GM23338 (cell line): ENCODE measurements around the gene NKX3-2. TPM values are rescaled to one million over a fixed set of nuclear protein-coding genes. Genes with fewer than 3 reads are reported as not detected.

Experiments used
- ATAC-seq: fragments of 200-7000 bp; cut with Tn5 transposase; 3 replicates; pipeline ENCODE4 v1.9.1; 2020
- DNase-seq: peaks from one replicate; pipeline ENCODE4 v3.0.0-alpha.2; 2015; ENCODE audit warnings: low spot score
- H2AFZ ChIP-seq: fragments of 200-600 bp; sonication (generic); 2 replicates; pipeline ENCODE4 v1.8.0; 2016; ENCODE audit warnings: antibody characterized with exemption, mild to moderate bottlenecking, moderate library complexity
- H3F3A ChIP-seq: fragments of 200-600 bp; sonication (generic); replicated peaks from 2 replicates; pipeline ENCODE4 v1.8.0; 2017; ENCODE audit warnings: antibody characterized with exemption, mixed run types, low read depth
- H3K27ac ChIP-seq: fragments of 200-600 bp; sonication (generic); 2 replicates; pipeline ENCODE4 v1.6.1; 2016; ENCODE audit warnings: low read depth
- H3K27me3 ChIP-seq: fragments of 200-600 bp; sonication (generic); 2 replicates; pipeline ENCODE4 v1.8.0; 2016; ENCODE audit warnings: mild to moderate bottlenecking, mixed run types, moderate library complexity; ENCODE audit not compliant: insufficient read depth
- H3K36me3 ChIP-seq: fragments of 200-600 bp; sonication (generic); 2 replicates; pipeline ENCODE4 v1.8.0; 2016; ENCODE audit warnings: mild to moderate bottlenecking; ENCODE audit not compliant: insufficient read depth
- H3K4me1 ChIP-seq: fragments of 200-600 bp; sonication (generic); 2 replicates; pipeline ENCODE4 v1.8.0; 2016; ENCODE audit warnings: mild to moderate bottlenecking, moderate library complexity; ENCODE audit not compliant: insufficient read depth
- H3K4me2 ChIP-seq: fragments of 200-600 bp; sonication (generic); 2 replicates; pipeline ENCODE4 v1.7.1; 2017; ENCODE audit warnings: mixed run types
- H3K4me3 ChIP-seq: fragments of 200-600 bp; sonication (generic); 2 replicates; pipeline ENCODE4 v1.6.1; 2016; ENCODE audit warnings: mixed run types
- H3K79me2 ChIP-seq: fragments of 200-600 bp; sonication (generic); replicated peaks from 2 replicates; pipeline ENCODE4 v1.8.0; 2017; ENCODE audit warnings: mild to moderate bottlenecking; ENCODE audit not compliant: insufficient read depth
- H3K9me2 ChIP-seq: fragments of 200-600 bp; sonication (generic); 2 replicates; pipeline ENCODE4 v1.8.0; 2017; ENCODE audit not compliant: insufficient read depth
- H4K20me1 ChIP-seq: fragments of 200-600 bp; sonication (generic); replicated peaks from 2 replicates; pipeline ENCODE4 v1.8.0; 2017; ENCODE audit warnings: mild to moderate bottlenecking; ENCODE audit not compliant: insufficient read depth
- H3K27ac Mint-ChIP-seq: 2 replicates; pipeline ENCODE4 v1.8.0; 2020; ENCODE audit warnings: inconsistent platforms, mild to moderate bottlenecking, moderate library complexity, mixed read lengths
- H3K27me3 Mint-ChIP-seq: 3 replicates; pipeline ENCODE4 v1.8.0; 2022; ENCODE audit warnings: low read depth, mild to moderate bottlenecking, moderate library complexity, mixed read lengths, inconsistent platforms; ENCODE audit not compliant: insufficient read depth, poor library complexity
- H3K36me3 Mint-ChIP-seq: 3 replicates; pipeline ENCODE4 v1.8.0; 2021; ENCODE audit warnings: low read depth, mild to moderate bottlenecking, inconsistent platforms, moderate library complexity, mixed read lengths
- H3K4me1 Mint-ChIP-seq: 3 replicates; pipeline ENCODE4 v1.8.0; 2020; ENCODE audit warnings: mild to moderate bottlenecking, inconsistent platforms, mixed read lengths
- H3K4me3 Mint-ChIP-seq: 3 replicates; pipeline ENCODE4 v1.8.0; 2021; ENCODE audit warnings: moderate library complexity, mild to moderate bottlenecking, inconsistent platforms, mixed read lengths
- H3K9me3 Mint-ChIP-seq: 3 replicates; pipeline ENCODE4 v1.8.0; 2020; ENCODE audit warnings: moderate library complexity, mild to moderate bottlenecking, inconsistent platforms, mixed read lengths
- CREB1 ChIP-seq: fragments of 250-450 bp; sonication (Bioruptor Pico); IDR thresholded peaks from 2 replicates; pipeline ENCODE4 v1.5.0; 2020; ENCODE audit warnings: low read depth, mild to moderate bottlenecking, moderate library complexity
- EZH2 ChIP-seq: fragments of 200-600 bp; sonication (generic); IDR thresholded peaks from one replicate; pipeline ENCODE4 v1.8.0; 2017; ENCODE audit warnings: antibody characterized with exemption, mild to moderate bottlenecking, low read depth; ENCODE audit not compliant: unreplicated experiment
- EZH2phosphoT487 ChIP-seq: fragments of 200-600 bp; sonication (generic); IDR thresholded peaks from one replicate; pipeline ENCODE4 v1.8.1; 2018; ENCODE audit warnings: antibody characterized with exemption; ENCODE audit not compliant: unreplicated experiment
- JUNB ChIP-seq: IDR thresholded peaks from one replicate; pipeline ENCODE4 v1.6.1; 2016; ENCODE audit warnings: antibody characterized with exemption; ENCODE audit not compliant: unreplicated experiment
- NANOG ChIP-seq: IDR thresholded peaks from 2 replicates; pipeline ENCODE4 v1.6.1; 2016; ENCODE audit warnings: antibody characterized with exemption, borderline replicate concordance
- POLR2AphosphoS5 ChIP-seq: IDR thresholded peaks from 2 replicates; pipeline ENCODE4 v1.6.1; 2016; ENCODE audit warnings: antibody characterized with exemption, low read depth
- REST ChIP-seq: IDR thresholded peaks from one replicate; pipeline ENCODE4 v1.6.1; 2018; ENCODE audit warnings: antibody characterized with exemption; ENCODE audit not compliant: unreplicated experiment
- STAT1 ChIP-seq: IDR thresholded peaks from one replicate; pipeline ENCODE4 v1.6.1; 2016; ENCODE audit warnings: antibody characterized with exemption; ENCODE audit not compliant: unreplicated experiment
- ZNF114 ChIP-seq: fragments of 250-450 bp; sonication (Bioruptor Pico); IDR thresholded peaks from 2 replicates; pipeline ENCODE4 v1.5.0; 2020; ENCODE audit warnings: mild to moderate bottlenecking, moderate library complexity
- ZNF331 ChIP-seq: fragments of 250-450 bp; sonication (Bioruptor Pico); IDR thresholded peaks from 2 replicates; pipeline ENCODE4 v1.5.0; 2020; ENCODE audit warnings: low read depth, mild to moderate bottlenecking, moderate library complexity
- polyA plus RNA-seq: library from polyadenylated mRNA; unstranded; fragments of >200 nt; fragmentation: Nextera tagmentation; extraction: Ambion mirVana; gene quantifications from 2 replicates; pipeline ENCODE4 v1.2.1, GENCODE V29; 2016
- total RNA-seq: library from RNA; depleted of rRNA; stranded (reverse); fragments of >200 nt; shearing (Covaris generic); gene quantifications from 2 replicates; pipeline ENCODE4 v1.2.3, GENCODE V29; 2014
- TF ChIP-seq, protein P1 (sequence below), 2 experiments: fragments of 200-600 bp in 1 of 2; sonication (generic) in 1 of 2; conservative IDR thresholded peaks; 2 replicates each; pipeline versions ENCODE4 v1.5.1 to v1.6.1; 2016 to 2017; ENCODE audit warnings: antibody characterized with exemption in 2 of 2, low read depth in 2 of 2, mild to moderate bottlenecking in 2 of 2, moderate library complexity in 1 of 2
- TF ChIP-seq, protein P2 (sequence below): IDR thresholded peaks from 2 replicates; pipeline ENCODE4 v1.6.1; 2016; ENCODE audit warnings: antibody characterized with exemption
- TF ChIP-seq, protein P3 (sequence below): fragments of 250-450 bp; sonication (Bioruptor Pico); IDR thresholded peaks from 2 replicates; pipeline ENCODE4 v1.5.0; 2020; ENCODE audit warnings: mild to moderate bottlenecking, moderate library complexity

NKX3-2 gene
- total and polyA plus RNA-seq, 2 experiments from 2014 or later: 0.14 TPM; not detected in 1

DNA sequence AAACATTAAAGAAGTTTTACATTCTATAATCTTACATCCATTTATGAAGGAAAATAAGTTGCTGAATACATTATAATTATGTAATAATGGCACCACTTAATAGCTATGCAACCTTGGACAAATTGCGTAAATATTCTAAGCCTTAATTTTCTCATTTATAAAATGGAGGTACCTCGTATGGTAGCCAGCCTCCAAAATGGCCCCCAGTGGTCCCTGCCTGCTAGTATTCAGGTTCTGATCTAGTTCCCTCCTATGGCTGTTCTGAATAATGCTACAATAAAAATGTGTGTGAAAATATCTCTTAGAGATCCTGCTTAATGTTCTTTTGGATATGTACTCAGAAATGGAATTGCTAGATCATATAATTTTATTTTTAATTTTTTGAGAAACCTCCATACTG is 11.0 kb upstream of the NKX3-2 start:
- no peak overlapping the region for H3K27ac ChIP-seq
- peaks cover 4% of the 10 kb centered on the region for H3K27me3 ChIP-seq
- no peaks in the 10 kb centered on the region for H3F3A ChIP-seq
- H3K4me2 ChIP-seq: no peak overlapping the region
- no peaks in the 10 kb centered on the region for H3K79me2 ChIP-seq
- Mint-ChIP-seq H3K27ac (no peak overlapping the region), H3K36me3 (no peaks in the 10 kb centered on the region), H3K4me1 (no peaks in the 10 kb centered on the region), H3K27me3 (peaks cover 1% of the 10 kb centered on the region), H3K9me3 (no peaks in the 10 kb centered on the region; the same call in 1 of the 3 replicates), H3K4me3 (no peak overlapping the region)
- no peak overlapping the region for H2AFZ ChIP-seq
- no peaks in the 10 kb centered on the region for H3K36me3 ChIP-seq
- DNase-seq (peak; percentile 3), ATAC-seq (no peak)
- H3K4me1 ChIP-seq: no peaks in the 10 kb centered on the region
- TF ChIP-seq POLR2AphosphoS5: no peak
- no peak for TF ChIP-seq NANOG
- TF ChIP-seq, protein P1, sequence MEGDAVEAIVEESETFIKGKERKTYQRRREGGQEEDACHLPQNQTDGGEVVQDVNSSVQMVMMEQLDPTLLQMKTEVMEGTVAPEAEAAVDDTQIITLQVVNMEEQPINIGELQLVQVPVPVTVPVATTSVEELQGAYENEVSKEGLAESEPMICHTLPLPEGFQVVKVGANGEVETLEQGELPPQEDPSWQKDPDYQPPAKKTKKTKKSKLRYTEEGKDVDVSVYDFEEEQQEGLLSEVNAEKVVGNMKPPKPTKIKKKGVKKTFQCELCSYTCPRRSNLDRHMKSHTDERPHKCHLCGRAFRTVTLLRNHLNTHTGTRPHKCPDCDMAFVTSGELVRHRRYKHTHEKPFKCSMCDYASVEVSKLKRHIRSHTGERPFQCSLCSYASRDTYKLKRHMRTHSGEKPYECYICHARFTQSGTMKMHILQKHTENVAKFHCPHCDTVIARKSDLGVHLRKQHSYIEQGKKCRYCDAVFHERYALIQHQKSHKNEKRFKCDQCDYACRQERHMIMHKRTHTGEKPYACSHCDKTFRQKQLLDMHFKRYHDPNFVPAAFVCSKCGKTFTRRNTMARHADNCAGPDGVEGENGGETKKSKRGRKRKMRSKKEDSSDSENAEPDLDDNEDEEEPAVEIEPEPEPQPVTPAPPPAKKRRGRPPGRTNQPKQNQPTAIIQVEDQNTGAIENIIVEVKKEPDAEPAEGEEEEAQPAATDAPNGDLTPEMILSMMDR (conservative IDR thresholded peaks at IDR 0.05; ENCODE audit: low read depth in 2 of 2): no peak
- no peak for TF ChIP-seq EZH2phosphoT487
- TF ChIP-seq ZNF331: no peak
- no peak for TF ChIP-seq CREB1 (CRISPR knock-in tag)
- TF ChIP-seq JUNB: no peak
- no peak for TF ChIP-seq ZNF114 (CRISPR knock-in tag)
- no peak for TF ChIP-seq STAT1
- no peak for TF ChIP-seq EZH2
- TF ChIP-seq, protein P2, sequence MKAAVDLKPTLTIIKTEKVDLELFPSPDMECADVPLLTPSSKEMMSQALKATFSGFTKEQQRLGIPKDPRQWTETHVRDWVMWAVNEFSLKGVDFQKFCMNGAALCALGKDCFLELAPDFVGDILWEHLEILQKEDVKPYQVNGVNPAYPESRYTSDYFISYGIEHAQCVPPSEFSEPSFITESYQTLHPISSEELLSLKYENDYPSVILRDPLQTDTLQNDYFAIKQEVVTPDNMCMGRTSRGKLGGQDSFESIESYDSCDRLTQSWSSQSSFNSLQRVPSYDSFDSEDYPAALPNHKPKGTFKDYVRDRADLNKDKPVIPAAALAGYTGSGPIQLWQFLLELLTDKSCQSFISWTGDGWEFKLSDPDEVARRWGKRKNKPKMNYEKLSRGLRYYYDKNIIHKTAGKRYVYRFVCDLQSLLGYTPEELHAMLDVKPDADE: no peak
- TF ChIP-seq, protein P3, sequence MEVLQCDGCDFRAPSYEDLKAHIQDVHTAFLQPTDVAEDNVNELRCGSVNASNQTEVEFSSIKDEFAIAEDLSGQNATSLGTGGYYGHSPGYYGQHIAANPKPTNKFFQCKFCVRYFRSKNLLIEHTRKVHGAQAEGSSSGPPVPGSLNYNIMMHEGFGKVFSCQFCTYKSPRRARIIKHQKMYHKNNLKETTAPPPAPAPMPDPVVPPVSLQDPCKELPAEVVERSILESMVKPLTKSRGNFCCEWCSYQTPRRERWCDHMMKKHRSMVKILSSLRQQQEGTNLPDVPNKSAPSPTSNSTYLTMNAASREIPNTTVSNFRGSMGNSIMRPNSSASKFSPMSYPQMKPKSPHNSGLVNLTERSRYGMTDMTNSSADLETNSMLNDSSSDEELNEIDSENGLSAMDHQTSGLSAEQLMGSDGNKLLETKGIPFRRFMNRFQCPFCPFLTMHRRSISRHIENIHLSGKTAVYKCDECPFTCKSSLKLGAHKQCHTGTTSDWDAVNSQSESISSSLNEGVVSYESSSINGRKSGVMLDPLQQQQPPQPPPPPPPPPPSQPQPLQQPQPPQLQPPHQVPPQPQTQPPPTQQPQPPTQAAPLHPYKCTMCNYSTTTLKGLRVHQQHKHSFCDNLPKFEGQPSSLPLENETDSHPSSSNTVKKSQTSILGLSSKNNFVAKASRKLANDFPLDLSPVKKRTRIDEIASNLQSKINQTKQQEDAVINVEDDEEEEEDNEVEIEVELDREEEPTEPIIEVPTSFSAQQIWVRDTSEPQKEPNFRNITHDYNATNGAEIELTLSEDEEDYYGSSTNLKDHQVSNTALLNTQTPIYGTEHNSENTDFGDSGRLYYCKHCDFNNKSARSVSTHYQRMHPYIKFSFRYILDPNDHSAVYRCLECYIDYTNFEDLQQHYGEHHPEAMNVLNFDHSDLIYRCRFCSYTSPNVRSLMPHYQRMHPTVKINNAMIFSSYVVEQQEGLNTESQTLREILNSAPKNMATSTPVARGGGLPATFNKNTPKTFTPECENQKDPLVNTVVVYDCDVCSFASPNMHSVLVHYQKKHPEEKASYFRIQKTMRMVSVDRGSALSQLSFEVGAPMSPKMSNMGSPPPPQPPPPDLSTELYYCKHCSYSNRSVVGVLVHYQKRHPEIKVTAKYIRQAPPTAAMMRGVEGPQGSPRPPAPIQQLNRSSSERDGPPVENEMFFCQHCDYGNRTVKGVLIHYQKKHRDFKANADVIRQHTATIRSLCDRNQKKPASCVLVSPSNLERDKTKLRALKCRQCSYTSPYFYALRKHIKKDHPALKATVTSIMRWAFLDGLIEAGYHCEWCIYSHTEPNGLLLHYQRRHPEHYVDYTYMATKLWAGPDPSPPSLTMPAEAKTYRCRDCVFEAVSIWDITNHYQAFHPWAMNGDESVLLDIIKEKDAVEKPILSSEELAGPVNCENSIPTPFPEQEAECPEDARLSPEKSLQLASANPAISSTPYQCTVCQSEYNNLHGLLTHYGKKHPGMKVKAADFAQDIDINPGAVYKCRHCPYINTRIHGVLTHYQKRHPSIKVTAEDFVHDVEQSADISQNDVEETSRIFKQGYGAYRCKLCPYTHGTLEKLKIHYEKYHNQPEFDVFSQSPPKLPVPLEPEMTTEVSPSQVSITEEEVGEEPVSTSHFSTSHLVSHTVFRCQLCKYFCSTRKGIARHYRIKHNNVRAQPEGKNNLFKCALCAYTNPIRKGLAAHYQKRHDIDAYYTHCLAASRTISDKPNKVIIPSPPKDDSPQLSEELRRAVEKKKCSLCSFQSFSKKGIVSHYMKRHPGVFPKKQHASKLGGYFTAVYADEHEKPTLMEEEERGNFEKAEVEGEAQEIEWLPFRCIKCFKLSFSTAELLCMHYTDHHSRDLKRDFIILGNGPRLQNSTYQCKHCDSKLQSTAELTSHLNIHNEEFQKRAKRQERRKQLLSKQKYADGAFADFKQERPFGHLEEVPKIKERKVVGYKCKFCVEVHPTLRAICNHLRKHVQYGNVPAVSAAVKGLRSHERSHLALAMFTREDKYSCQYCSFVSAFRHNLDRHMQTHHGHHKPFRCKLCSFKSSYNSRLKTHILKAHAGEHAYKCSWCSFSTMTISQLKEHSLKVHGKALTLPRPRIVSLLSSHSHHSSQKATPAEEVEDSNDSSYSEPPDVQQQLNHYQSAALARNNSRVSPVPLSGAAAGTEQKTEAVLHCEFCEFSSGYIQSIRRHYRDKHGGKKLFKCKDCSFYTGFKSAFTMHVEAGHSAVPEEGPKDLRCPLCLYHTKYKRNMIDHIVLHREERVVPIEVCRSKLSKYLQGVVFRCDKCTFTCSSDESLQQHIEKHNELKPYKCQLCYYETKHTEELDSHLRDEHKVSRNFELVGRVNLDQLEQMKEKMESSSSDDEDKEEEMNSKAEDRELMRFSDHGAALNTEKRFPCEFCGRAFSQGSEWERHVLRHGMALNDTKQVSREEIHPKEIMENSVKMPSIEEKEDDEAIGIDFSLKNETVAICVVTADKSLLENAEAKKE (CRISPR knock-in tag): no peak
- no peak for TF ChIP-seq REST
- H3K4me3 ChIP-seq: no peak overlapping the region
- no peaks in the 10 kb centered on the region; the same call in none of the 2 replicates for H3K9me2 ChIP-seq
- no peaks in the 10 kb centered on the region for H4K20me1 ChIP-seq
